COR-L47 (cell line): ENCODE results near the gene MAP2K3.
A peak's percentile ranks its signal among the peaks of the same experiment; 100 is the strongest.

Source experiments
- DNase-seq: peaks from one replicate; lab custom pipeline; 2025; lab: John Stamatoyannopoulos, UW

MAP2K3 gene

GRCh38 chr17:21252796-21253645, 31.5 kb upstream of the MAP2K3 start, which contains the start of gene NATD1:
NATD1 (minus strand) TSS chr17:21253410; CDS start chr17:21253264, 146 bp downstream.
- DNase-seq = peak; percentile 17

DNA sequence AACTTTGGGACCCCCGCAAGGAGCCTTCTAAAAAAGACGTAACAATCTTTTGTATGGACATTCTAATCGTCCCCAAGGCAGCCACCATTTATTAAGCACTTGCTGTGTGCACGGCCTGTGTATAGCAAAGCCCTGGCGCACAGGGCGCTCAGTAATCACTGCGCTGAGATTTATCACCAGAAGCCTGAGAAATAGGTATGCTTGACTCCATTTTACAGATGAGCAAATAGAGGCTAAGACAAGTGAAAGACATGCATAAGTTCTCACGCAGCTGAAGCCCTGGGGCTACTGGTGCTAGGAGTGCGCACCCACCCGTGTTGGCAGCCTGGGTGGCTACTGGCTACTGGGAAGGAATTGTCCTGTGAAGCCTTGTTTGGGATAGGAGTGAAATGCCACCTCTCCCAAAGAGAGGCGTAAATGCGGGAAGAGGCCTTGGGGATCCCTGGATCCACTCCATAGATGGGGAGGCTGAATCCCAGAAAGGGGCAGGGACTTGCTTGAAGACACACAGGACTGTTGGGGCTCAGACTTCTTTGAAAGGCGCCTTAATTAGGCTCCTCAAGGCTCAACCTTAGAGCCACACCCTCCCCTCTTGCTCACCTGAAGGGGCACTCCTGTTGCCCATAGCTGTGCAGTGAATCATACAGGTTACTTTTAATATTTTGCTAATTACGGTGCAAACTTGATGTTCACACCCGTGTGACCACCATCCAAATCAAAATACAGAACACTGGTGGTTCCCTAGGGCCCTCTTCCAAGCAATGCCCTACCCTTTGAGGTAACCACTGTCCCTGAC, 30.7 kb upstream of the MAP2K3 start:
- DNase-seq = no peak

GRCh38 chr17:21258593-21258992, 25.9 kb upstream of the MAP2K3 start:
- DNase-seq = no peak

DNA sequence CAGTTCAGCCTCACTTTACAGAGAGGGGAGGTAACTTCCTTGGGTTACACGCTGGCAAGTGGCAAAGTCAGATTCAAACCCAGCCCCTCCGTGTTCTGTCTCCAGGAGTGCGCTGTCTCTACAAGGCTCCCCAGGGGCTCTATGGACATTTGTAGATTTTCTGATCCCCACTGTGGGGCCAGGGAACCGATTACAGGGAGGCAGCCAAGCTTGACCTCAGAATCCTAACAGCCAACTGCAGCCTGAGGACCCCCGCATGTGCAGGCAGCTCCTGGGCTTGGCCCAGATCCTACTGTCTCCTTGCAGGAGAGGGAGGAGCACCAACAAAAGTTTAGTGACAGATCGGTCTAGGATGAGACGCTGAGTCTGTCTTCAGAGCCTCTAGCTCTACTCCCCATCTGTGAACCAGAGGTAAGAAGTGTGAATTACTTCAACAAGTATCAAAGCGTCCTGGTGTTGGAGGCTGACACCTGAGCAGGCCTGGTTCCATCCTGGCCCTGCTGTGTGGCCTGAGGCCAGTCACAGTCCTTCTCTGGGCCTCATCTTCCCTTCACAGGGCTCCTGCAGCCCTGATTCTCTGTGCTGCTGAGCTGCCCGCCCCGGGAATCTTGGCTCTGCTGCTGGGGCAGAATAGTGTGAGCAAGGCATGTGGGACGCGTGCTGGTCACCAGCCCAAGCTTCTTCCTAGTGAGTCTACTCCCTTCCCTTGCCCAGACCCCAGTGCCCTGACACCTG, 22.1 kb upstream of the MAP2K3 start:
- DNase-seq = no peak

GRCh38 chr17:21263376-21263775, 21.1 kb upstream of the MAP2K3 start:
- DNase-seq = no peak

DNA sequence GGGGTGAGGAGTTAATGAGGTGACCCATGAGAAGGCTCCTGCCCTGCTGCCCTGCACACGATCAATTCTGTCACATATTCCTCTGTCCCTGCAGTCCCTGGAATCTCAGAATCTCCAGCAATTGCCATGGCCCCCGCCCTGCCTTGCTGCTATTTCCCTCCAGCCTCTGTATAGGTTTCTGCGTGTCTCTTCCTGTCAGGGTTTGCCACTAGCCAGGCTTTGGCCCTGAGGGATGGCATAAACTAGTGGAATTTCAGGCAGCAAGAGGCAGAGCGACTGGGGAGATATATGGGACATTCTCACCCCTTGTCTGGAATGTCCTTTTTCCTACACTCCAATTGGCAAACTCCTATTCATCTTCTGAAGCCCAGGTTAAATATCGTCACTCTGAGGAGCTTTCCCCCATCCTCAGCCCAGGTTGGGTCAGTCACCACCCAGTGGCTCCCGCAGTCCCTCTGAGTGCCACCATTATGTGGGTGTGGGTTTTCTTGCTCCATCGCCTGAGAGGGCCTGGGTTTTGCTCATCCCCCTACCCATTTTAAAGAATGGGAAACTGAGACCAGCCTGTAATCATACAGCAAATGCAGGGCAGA, 15.8 kb upstream of the MAP2K3 start:
- DNase-seq = no peak

DNA sequence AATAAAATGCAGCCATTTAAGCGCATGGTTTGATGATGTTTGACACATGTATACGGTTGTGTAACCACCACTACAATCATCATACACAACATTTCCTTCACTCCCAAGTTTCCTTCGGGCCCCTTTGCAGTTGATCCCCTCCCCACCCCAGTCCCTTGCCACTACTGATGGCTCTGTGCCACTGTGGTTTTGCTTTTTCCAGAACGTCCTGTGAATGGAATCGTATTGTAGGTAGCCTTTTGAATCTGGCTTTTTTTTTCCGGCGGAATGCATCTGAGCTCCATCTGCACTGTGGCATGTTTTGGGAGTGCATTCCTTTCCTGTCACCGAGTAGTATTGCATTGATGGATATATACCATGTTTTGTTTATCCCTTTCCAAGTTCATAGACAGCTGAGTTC, 15.1 kb upstream of the MAP2K3 start:
- no peak for DNase-seq

DNA sequence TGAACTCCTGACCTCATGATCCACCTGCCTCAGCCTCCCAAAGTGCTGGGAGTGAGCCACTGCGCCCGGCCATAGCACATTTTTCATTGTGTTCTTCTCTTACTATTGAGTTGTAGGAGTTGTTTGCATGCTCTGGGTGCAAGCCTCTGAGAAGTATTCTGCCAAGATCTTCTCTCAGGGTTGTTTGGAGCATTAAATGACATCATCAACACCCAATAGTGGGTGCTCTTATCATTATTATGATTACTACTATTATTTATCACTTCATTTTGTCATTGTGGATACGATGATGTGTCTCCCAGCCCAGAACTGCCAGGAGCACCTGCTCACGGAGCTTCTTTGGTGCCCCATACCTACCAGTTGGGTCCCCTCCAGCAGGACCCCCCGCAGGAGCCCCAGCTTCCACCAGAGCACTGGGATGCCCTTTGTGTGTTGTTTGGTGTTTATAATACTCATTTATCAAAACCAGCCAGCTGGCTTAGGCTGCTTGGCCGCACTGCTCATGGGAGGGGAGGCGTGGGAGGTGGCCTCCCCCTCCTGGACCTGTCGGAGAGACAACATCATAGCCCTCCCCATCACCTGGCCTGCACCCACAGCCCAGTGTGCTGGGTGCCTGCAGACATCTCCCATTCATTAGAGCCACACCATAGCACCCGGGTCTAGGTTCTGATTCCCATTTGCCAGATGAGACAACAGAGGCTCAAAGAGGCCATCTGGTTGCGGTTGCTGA, 12.9 kb upstream of the MAP2K3 start:
- DNase-seq = no peak

GRCh38 chr17:21272250-21272649, 12.3 kb upstream of the MAP2K3 start:
- no peak for DNase-seq

DNA sequence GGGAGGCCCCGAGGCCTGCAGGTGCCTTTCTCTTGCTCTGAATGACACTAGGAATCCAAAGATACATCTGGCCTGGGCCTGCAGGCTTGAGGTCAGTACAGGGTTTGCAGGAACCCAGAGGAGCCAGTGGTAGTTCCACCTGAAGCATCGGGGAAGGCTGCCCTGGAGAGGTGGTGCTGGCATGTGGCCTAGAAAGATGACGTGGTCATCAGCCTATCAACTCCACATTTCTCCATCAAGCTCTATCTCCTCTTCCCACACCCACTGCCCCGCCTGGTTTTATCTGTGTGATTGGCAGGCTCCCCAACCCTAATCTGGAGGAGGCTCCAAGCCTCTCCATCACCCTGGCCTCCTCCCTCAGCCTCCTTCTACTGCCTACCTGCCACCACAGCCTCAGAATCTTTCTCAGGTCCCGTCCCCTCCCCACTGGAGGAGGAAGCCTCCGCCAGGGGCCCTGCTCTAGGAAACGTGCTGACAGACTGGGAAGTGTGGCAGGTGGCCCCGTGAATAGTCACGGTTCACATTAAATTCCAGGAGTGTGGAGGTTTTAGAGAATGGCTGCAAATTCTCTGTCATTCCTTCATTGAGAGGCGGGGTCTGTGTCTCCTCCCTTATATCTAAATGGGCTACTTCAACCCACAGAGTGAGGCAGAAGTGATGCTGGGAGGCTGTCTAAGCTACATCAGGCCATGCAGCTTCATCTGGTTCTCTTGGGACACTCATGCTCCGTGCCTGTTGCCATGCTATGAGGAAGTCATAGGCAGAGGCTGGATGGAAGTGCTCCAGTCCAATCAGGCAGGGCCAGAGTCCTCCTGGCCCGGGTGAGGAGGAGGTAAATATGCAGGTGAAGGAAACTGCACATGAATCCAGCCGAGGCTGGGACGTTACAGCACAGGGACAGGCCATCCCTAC, 11.4 kb upstream of the MAP2K3 start:
- DNase-seq = no peak

DNA sequence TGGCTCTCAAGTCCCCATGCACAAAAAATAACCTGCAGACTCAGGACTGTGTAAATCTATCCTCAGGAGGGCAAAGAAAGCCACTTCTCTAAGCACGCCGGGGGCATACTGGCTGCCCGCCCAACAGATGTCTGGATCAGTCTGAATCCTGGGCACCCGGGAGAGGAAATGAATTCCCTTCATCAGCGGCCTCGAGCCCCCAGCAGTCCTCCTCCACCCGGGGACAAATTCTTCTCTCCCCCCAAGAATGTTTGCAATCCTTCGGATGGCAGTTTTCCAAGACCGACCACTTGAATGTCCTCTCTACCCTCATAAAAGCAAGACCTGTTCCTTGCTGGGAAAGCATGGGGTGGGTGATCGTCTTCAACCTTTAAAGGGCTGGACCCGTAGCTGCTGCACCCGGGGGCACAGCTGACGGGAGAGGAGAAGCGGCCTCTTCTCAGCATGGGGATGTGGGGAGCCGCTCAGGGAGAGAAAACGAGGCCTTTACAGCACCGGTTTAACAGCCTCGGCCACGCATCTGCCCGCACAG, 9.4 kb upstream of the MAP2K3 start:
- no peak for DNase-seq

DNA sequence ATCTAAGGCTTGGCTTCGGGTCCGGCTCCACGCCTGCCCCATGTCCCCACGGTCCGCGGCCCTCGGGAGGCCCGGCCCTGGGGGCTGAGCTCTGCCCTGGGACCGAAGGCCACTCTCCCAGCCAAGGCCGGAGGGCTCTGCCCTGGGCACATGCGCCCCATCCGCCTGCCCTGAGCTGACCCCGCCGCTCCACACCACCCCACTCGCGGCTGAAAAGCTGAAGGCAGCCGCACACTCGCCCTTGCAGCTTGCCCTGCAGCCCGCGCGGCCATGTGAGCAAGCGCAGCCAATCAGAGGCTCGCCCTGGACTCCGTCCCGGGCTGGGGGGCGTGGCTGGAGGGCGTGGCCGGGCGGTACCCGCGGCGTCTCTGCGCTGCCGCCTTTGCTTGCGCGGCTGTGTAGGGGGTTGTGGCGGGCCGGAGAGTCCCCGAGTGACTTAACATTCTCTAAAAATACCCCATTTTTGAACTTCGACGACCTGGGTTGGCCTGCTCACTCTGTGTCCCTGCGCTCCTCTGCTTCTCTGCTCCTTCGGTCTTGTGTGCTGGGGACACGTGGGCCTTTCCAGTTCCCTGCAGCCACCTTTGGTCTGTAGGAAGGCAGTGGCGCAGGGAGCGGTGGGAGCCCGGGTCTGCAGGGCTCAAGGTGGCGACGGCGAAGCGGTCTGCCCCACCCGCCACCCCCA, 8.8 kb upstream of the MAP2K3 start:
- DNase-seq = peak; percentile 48

GRCh38 chr17:21276264-21276588, 8.3 kb upstream of the MAP2K3 start:
- no peak for DNase-seq

GRCh38 chr17:21277332-21277731, 7.2 kb upstream of the MAP2K3 start:
- DNase-seq = no peak

- DNase-seq = no peak
Observed at GRCh38 chr17:21278450-21279197, 5.9 kb upstream of the MAP2K3 start.

- no peak for DNase-seq
Observed at GRCh38 chr17:21279198-21279535, 5.3 kb upstream of the MAP2K3 start.

DNA sequence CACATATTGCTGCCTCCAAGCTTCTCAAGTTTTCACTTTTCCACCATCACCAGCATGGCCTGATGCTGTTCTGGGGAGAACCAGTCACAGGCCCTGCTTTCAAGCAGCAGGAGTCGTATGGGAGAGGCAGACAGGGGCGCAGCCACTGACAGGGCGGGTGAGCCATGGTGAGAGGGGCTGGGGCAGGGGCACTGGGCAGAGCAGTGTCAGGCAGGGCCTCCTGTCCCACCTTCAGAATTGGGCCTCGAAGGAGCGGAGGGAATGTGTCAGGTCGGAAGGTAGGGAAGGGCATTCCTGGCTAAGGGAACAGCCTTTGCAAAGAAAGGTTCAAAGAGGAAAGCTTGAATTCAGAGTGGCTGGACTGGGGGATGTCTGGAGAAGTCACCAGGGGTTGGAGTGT, 4.9 kb upstream of the MAP2K3 start:
- DNase-seq = no peak

- DNase-seq = peak; percentile 40
Observed at GRCh38 chr17:21280081-21280518, 4.4 kb upstream of the MAP2K3 start.

DNA sequence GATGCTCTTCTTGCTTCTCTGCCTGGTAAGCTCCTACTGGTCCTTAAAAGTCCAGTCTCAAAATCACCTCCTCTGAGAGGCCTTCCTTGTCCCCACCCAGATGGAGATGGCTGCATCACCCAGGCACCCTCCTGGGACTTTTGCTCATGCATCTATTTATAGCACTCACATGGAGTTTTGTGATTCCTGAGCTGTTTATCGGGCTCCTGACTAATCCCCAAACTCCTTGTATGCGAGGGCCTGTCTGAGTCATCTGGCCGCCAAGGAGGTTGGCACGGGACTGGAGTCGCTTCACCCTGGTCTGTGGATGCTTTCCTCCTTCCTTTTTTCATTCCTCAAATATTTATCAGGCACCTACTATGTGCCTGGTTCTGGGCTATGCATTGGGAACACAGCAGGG, 2.3 kb upstream of the MAP2K3 start:
- no peak for DNase-seq
